Breast epithelium (tissue), 3 donors: ENCODE results near the gene KLF15.

Experiments used
- CTCF ChIP-seq, 3 donors: fragments of 450-650 bp; IDR thresholded peaks; one replicate each; pipeline ENCODE4 v1.5.1; 2016 to 2017; ENCODE audit warnings: antibody characterized with exemption in 3 of 3, mild to moderate bottlenecking in 3 of 3, moderate library complexity in 3 of 3
- POLR2A ChIP-seq: fragments of 450-650 bp; IDR thresholded peaks from one replicate; pipeline ENCODE4 v1.6.1; 2016; ENCODE audit warnings: antibody characterized with exemption, mild to moderate bottlenecking, moderate library complexity
- POLR2AphosphoS5 ChIP-seq, 3 donors: sonication (generic); formaldehyde crosslinking; IDR thresholded peaks; one replicate each; pipeline ENCODE4 v1.6.1; 2017; ENCODE audit warnings: antibody characterized with exemption in 3 of 3

- TF ChIP-seq CTCF (IDR thresholded peaks at IDR 0.05) (no peak), POLR2A (no peak), POLR2AphosphoS5 (IDR thresholded peaks at IDR 0.05) (no peak)
These were observed 33.0 kb upstream of the KLF15 start for GRCh38 chr3:126390201-126390600.
